ENCODE data around the gene U2AF1L4. TPM values are rescaled to one million over a fixed set of nuclear protein-coding genes. Genes with fewer than 3 reads are reported as not detected.

Gene U2AF1L4
- total and polyA plus RNA-seq, 2 of the 4 experiments (the other 2 are of a cell fraction) = 6.1 to 15.0 TPM

DNA sequence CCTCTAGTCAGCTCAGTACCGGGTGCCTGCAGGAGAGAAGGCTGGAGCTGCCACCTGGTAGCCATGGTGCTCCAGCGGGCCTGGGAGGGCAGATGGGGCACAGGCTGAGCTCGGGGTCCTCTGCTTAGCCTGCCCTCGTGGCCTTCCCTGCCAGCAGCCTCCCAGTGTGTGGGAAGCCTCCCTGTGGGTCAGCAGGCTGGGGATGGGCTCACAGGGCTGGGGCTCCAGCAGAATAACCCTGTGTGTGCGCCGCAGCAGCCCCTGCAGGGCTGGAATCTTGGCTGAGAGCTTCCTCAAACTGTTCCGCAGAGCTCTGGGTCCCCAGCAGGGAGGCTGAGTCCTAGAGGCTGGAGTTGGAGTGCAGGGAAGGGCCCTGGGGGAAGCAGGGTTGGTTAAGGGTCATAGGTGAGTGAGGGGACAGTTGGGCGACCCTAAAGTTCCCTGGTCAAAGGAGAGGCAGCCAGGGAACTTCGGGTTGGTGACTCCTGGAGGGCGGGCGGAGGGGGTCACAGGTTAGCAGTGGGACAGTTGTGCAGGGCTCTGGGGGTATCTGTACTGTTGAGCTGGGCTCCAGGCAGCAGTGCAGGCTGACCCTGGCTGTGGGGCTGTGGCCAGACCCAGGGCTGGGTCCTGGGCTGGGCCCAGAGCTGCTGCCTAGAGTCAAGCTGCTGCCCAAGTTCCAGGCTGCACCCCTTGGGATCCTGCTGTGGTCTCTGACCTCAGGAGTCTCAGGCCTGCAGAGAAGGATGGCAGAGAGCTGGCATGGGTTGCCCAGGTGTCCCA is 44.2 kb upstream of the U2AF1L4 start:
- no peak overlapping the region for H3K27ac ChIP-seq (ENCODE audit: insufficient read depth, low read length)
- H3K9me3 ChIP-seq (ENCODE audit: control insufficient read depth, insufficient read depth, low read length) = no peaks in the 10 kb centered on the region
- no peak overlapping the region for H2BK120ac ChIP-seq (ENCODE audit: low read depth, low read length)
- H3K4me3 ChIP-seq (ENCODE audit: insufficient read depth, low read depth, low read length) = no peak overlapping the region
- no peak overlapping the region for H3K4ac ChIP-seq (ENCODE audit: low read depth, low read length)
- no peak overlapping the region for H4K91ac ChIP-seq (ENCODE audit: insufficient read depth, low read depth, low read length)
- H2BK15ac ChIP-seq (ENCODE audit: low read depth, low read length) = no peak overlapping the region
- no peaks in the 10 kb centered on the region; the same call in 1 of the 2 replicates for H3K36me3 ChIP-seq (ENCODE audit: control insufficient read depth, insufficient read depth, low read length)
- no peak overlapping the region for H2BK5ac ChIP-seq (ENCODE audit: low read depth, low read length, poor library complexity, severe bottlenecking)
- H4K5ac ChIP-seq (ENCODE audit: low read depth, low read length) = no peak overlapping the region
- H3K23ac ChIP-seq (ENCODE audit: low read depth, low read length) = no peak overlapping the region
- H2AK5ac ChIP-seq (ENCODE audit: low read depth, low read length) = no peak overlapping the region
- H3K27me3 ChIP-seq (ENCODE audit: control insufficient read depth, insufficient read depth, low read length) = no peaks in the 10 kb centered on the region; the same call in 1 of the 2 replicates
- H2BK20ac ChIP-seq (ENCODE audit: low read depth, low read length) = no peak overlapping the region
- no peak overlapping the region for H3K56ac ChIP-seq (ENCODE audit: extremely low read depth, insufficient read depth, low read length)
- intact Hi-C loops (cut with micrococcal nuclease) (no loop called here), dilution Hi-C loops (cut with HindIII; ENCODE audit: low sequenced_read_pairs, unreplicated experiment) (no loop called here), in situ Hi-C loops (cut with MboI; ENCODE audit: low sequenced_read_pairs) (no loop called here)
- H4K8ac ChIP-seq (ENCODE audit: low read depth in 2 of 2, low read length in 2 of 2) = no peak overlapping the region
- H3K9me1 ChIP-seq (ENCODE audit: insufficient read depth, low read length) = no peaks in the 10 kb centered on the region
- H2AK9ac ChIP-seq (replicated peaks; ENCODE audit: low read depth, low read length, poor library complexity) = no peak overlapping the region
- no peaks in the 10 kb centered on the region for H3K4me1 ChIP-seq (ENCODE audit: control insufficient read depth, insufficient read depth, low read length)
- CTCF ChIA-PET = no interaction called here
- ATAC-seq (ENCODE audit: low read depth) (no peak), DNase-seq (no peak)
- H4K20me1 ChIP-seq (ENCODE audit: insufficient read depth, low read length) = no peaks in the 10 kb centered on the region
- no peak overlapping the region for H3K18ac ChIP-seq (ENCODE audit: low read depth, low read length)
- no peak overlapping the region for H3K9ac ChIP-seq (ENCODE audit: low read depth, low read length)
- 73% methylated on average over 5 of the region's 11 CpGs; no CpG with 5 or more reads in 1 of the 2 experiments for WGBS, 2 experiments (ENCODE audit: extremely low coverage in 2 of 2, insufficient read length in 1 of 2)
- no peak overlapping the region for H3K14ac ChIP-seq (replicated peaks; ENCODE audit: low read depth, low read length)
- POLR2A ChIA-PET (ENCODE audit: unreplicated experiment) = no interaction called here
- H3K4me2 ChIP-seq (ENCODE audit: low read depth, low read length) = no peak overlapping the region
- H2AFZ ChIP-seq (replicated peaks; ENCODE audit: low read length, poor library complexity) = no peak overlapping the region
- no peaks in the 10 kb centered on the region for H3K79me1 ChIP-seq (ENCODE audit: low read depth in 1 of 2, low read length in 2 of 2)
- TF ChIP-seq RAD21 (IDR thresholded peaks at IDR 0.05; ENCODE audit: low read length) (no peak), NFE2L2 (IDR thresholded peaks at IDR 0.05; ENCODE audit: low read depth, low read length) (no peak), SMC3 (IDR thresholded peaks at IDR 0.05; ENCODE audit: low read depth, low read length) (no peak), CEBPB (IDR thresholded peaks at IDR 0.05; ENCODE audit: low read depth, low read length) (no peak), RFX5 (IDR thresholded peaks at IDR 0.05; ENCODE audit: low read depth, low read length) (no peak), POLR2A (IDR thresholded peaks at IDR 0.05; ENCODE audit: low read depth, low read length) (no peak), CHD1 (IDR thresholded peaks at IDR 0.05; ENCODE audit: low read depth, low read length) (no peak), MAZ (IDR thresholded peaks at IDR 0.05; ENCODE audit: borderline replicate concordance, low read depth, low read length) (no peak), BHLHE40 (IDR thresholded peaks at IDR 0.05; ENCODE audit: low read depth, low read length) (no peak), MXI1 (IDR thresholded peaks at IDR 0.05; ENCODE audit: borderline replicate concordance, low read depth, low read length) (no peak), MAFK (IDR thresholded peaks at IDR 0.05; ENCODE audit: low read depth, low read length) (no peak), FOS (IDR thresholded peaks at IDR 0.05; ENCODE audit: low read depth, low read length) (no peak), RCOR1 (IDR thresholded peaks at IDR 0.05; ENCODE audit: insufficient replicate concordance, low read length) (no peak)
- TF ChIP-seq, protein P1, sequence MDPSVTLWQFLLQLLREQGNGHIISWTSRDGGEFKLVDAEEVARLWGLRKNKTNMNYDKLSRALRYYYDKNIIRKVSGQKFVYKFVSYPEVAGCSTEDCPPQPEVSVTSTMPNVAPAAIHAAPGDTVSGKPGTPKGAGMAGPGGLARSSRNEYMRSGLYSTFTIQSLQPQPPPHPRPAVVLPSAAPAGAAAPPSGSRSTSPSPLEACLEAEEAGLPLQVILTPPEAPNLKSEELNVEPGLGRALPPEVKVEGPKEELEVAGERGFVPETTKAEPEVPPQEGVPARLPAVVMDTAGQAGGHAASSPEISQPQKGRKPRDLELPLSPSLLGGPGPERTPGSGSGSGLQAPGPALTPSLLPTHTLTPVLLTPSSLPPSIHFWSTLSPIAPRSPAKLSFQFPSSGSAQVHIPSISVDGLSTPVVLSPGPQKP (IDR thresholded peaks at IDR 0.05; ENCODE audit: borderline replicate concordance, low read depth, low read length) = no peak
- TF ChIP-seq, protein P2, sequence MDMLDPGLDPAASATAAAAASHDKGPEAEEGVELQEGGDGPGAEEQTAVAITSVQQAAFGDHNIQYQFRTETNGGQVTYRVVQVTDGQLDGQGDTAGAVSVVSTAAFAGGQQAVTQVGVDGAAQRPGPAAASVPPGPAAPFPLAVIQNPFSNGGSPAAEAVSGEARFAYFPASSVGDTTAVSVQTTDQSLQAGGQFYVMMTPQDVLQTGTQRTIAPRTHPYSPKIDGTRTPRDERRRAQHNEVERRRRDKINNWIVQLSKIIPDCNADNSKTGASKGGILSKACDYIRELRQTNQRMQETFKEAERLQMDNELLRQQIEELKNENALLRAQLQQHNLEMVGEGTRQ (IDR thresholded peaks at IDR 0.05; ENCODE audit: low read depth, low read length) = no peak
- TF ChIP-seq, protein P3, sequence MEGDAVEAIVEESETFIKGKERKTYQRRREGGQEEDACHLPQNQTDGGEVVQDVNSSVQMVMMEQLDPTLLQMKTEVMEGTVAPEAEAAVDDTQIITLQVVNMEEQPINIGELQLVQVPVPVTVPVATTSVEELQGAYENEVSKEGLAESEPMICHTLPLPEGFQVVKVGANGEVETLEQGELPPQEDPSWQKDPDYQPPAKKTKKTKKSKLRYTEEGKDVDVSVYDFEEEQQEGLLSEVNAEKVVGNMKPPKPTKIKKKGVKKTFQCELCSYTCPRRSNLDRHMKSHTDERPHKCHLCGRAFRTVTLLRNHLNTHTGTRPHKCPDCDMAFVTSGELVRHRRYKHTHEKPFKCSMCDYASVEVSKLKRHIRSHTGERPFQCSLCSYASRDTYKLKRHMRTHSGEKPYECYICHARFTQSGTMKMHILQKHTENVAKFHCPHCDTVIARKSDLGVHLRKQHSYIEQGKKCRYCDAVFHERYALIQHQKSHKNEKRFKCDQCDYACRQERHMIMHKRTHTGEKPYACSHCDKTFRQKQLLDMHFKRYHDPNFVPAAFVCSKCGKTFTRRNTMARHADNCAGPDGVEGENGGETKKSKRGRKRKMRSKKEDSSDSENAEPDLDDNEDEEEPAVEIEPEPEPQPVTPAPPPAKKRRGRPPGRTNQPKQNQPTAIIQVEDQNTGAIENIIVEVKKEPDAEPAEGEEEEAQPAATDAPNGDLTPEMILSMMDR (conservative IDR thresholded peaks at IDR 0.05; ENCODE audit: low read depth, low read length) = no peak
- BruUV-seq (replicated peaks) = no TSS peak
